K562 (cell line): ENCODE data around the gene CDC42EP1. TPM values are rescaled to one million over a fixed set of nuclear protein-coding genes. Genes with fewer than 3 reads are reported as not detected.

Source experiments
- ATAC-seq: fragments of 200-7000 bp; cut with Tn5 transposase; 3 replicates; pipeline ENCODE4 v1.9.1; 2020; ENCODE audit warnings: moderate library complexity
- BruUV-seq: library from RNA; stranded (reverse); fragments of 400-500 nt; replicated peaks from 2 replicates; lab custom pipeline; 2021; lab: Mats Ljungman, UMichigan
- CTCF ChIA-PET: fragments of 300-600 bp; formaldehyde crosslinking; extraction: SDS; loops from one replicate; lab custom pipeline; 2021; ENCODE audit warnings: low intra/inter-chr PET ratio; lab: Yijun Ruan, JAX
- POLR2A ChIA-PET: fragments of 300-600, 350-650 bp; sonication (Branson Sonifier 250); formaldehyde crosslinking; extraction: SDS; loops from one replicate; lab custom pipeline; 2021; ENCODE audit warnings: antibody characterized with exemption, inconsistent platforms; lab: Yijun Ruan, JAX
- DNase-seq, 4 experiments: peaks; one replicate each; pipeline versions ENCODE4 v3.0.0 to v3.0.0-alpha.2; 2011 to 2018; ENCODE audit warnings: low spot score in 3 of 4, mixed read lengths in 3 of 4; ENCODE audit errors: extremely low read depth in 1 of 4
- FAIRE-seq: peaks from 2 replicates; lab custom pipeline; 2011; peaks lifted over from hg19 to GRCh38; lab: Jason Lieb, UNC
- H2AFZ ChIP-seq: 2 replicates; pipeline ENCODE4 v1.6.0; 2011; ENCODE audit warnings: low read depth, low read length, control low read depth, inconsistent platforms
- H3K27ac ChIP-seq: fragments of 200-600 bp; 3 replicates; pipeline ENCODE4 v1.8.0; 2011; ENCODE audit warnings: low read depth, mild to moderate bottlenecking, control low read depth, inconsistent platforms, low read length, moderate library complexity, mixed read lengths; ENCODE audit errors: extremely low read depth
- H3K27me3 ChIP-seq, 2 experiments: fragments of 300-600 bp in 1 of 2; 2 replicates in 1 of 2; 3 replicates in 1 of 2; pipeline versions ENCODE4 v1.6.0 to v1.8.0; 2011; ENCODE audit warnings: inconsistent platforms in 2 of 2, low read length in 2 of 2, mild to moderate bottlenecking in 1 of 2, mixed read lengths in 1 of 2, moderate library complexity in 1 of 2; ENCODE audit not compliant: control insufficient read depth in 2 of 2, insufficient read depth in 2 of 2
- H3K36me3 ChIP-seq: fragments of 300-600 bp; 3 replicates; pipeline ENCODE4 v1.8.0; 2011; ENCODE audit warnings: mild to moderate bottlenecking, low read length, inconsistent platforms; ENCODE audit not compliant: control insufficient read depth, insufficient read depth
- H3K4me1 ChIP-seq, 2 experiments: fragments of 200-600 bp in 1 of 2; replicated peaks in 1 of 2; 2 replicates in 1 of 2; 3 replicates in 1 of 2; pipeline versions ENCODE4 v1.5.1 to v1.8.0; 2011; ENCODE audit warnings: inconsistent platforms in 2 of 2, low read length in 2 of 2, mild to moderate bottlenecking in 1 of 2, mixed read lengths in 1 of 2, moderate library complexity in 1 of 2; ENCODE audit not compliant: control insufficient read depth in 2 of 2, insufficient read depth in 2 of 2
- H3K4me2 ChIP-seq: 2 replicates; pipeline ENCODE4 v1.6.1; 2011; ENCODE audit warnings: low read length, control low read depth, inconsistent platforms, mixed read lengths; ENCODE audit not compliant: insufficient read depth
- H3K4me3 ChIP-seq: fragments of 200-600 bp; sonication (generic), shearing (Covaris generic); 2 replicates; pipeline ENCODE4 v1.5.1; 2016; ENCODE audit warnings: control low read depth, inconsistent platforms
- H3K79me2 ChIP-seq: fragments of 200-600 bp; 3 replicates; pipeline ENCODE4 v1.8.0; 2011; ENCODE audit warnings: low read length, inconsistent platforms; ENCODE audit not compliant: control insufficient read depth, insufficient read depth
- H3K9ac ChIP-seq, 2 experiments: 2 replicates each; pipeline versions ENCODE4 v1.6.0 to v1.6.1; 2011; ENCODE audit warnings: low read depth in 2 of 2, low read length in 2 of 2, control low read depth in 1 of 2, inconsistent platforms in 1 of 2, mild to moderate bottlenecking in 1 of 2, mixed read lengths in 1 of 2; ENCODE audit not compliant: insufficient read depth in 1 of 2
- H3K9me1 ChIP-seq: one replicate; pipeline ENCODE4 v1.6.0; 2011; ENCODE audit warnings: inconsistent platforms, mild to moderate bottlenecking, low read length, moderate library complexity; ENCODE audit not compliant: control insufficient read depth, insufficient read depth
- H3K9me3 ChIP-seq: replicated peaks from 2 replicates; pipeline ENCODE4 v1.5.1; 2011; ENCODE audit warnings: low read depth, low read length, inconsistent platforms; ENCODE audit not compliant: control insufficient read depth, insufficient read depth
- H4K20me1 ChIP-seq: replicated peaks from 2 replicates; pipeline ENCODE4 v1.6.1; 2011; ENCODE audit warnings: low read length, inconsistent platforms, mixed read lengths; ENCODE audit not compliant: control insufficient read depth, insufficient read depth
- BACH1 ChIP-seq: fragments of 200-800 bp; sonication (Bioruptor generic); IDR thresholded peaks from 2 replicates; pipeline ENCODE4 v1.6.1; 2016; ENCODE audit warnings: missing genetic modification characterization, missing compliant biosample characterization
- BDP1 ChIP-seq: IDR thresholded peaks from 3 replicates; pipeline ENCODE4 v1.6.1; 2011; ENCODE audit not compliant: insufficient read length, insufficient read depth
- BRD9 ChIP-seq: fragments of 450-650 bp; IDR thresholded peaks from 2 replicates; pipeline ENCODE4 v1.6.1; 2018; ENCODE audit warnings: low read depth; ENCODE audit not compliant: partially characterized antibody
- CHD4 ChIP-seq: fragments of 200-600 bp; sonication (generic); IDR thresholded peaks from 3 replicates; pipeline ENCODE4 v1.6.1; 2012; ENCODE audit warnings: low read depth, mild to moderate bottlenecking, mixed read lengths, low read length, inconsistent platforms; ENCODE audit not compliant: insufficient read depth, insufficient replicate concordance, poor library complexity, severe bottlenecking
- COPS2 ChIP-seq: fragments of 450-650 bp; conservative IDR thresholded peaks from 2 replicates; pipeline ENCODE4 v1.6.1; 2016; ENCODE audit warnings: mild to moderate bottlenecking, moderate library complexity
- KDM1A ChIP-seq, 2 experiments: fragments of 450-650 bp; IDR thresholded peaks; 2 replicates each; pipeline ENCODE4 v1.6.1; 2016; ENCODE audit warnings: mild to moderate bottlenecking in 2 of 2
- RFX5 ChIP-seq: IDR thresholded peaks from 2 replicates; pipeline ENCODE4 v1.6.1; 2011; ENCODE audit warnings: low read depth, mild to moderate bottlenecking, improper control_type of control experiment, low read length
- SMAD2 ChIP-seq: fragments of 150-350 bp; IDR thresholded peaks from 2 replicates; pipeline ENCODE4 v1.6.1; 2014; ENCODE audit warnings: low read depth, mild to moderate bottlenecking, low read length
- SMARCA5 ChIP-seq: fragments of 450-650 bp; IDR thresholded peaks from 2 replicates; pipeline ENCODE4 v1.6.1; 2016
- THRAP3 ChIP-seq: fragments of 450-650 bp; IDR thresholded peaks from 2 replicates; pipeline ENCODE4 v1.6.1; 2016; ENCODE audit warnings: mild to moderate bottlenecking, inconsistent platforms, borderline replicate concordance
- ZKSCAN3 ChIP-seq: fragments of 250-450 bp; sonication (Bioruptor Pico); IDR thresholded peaks from 2 replicates; pipeline ENCODE4 v1.4.0; 2020
- ZNF134 ChIP-seq: fragments of 250-450 bp; sonication (Bioruptor Pico); conservative IDR thresholded peaks from 2 replicates; pipeline ENCODE4 v1.4.0; 2020
- ZNF785 ChIP-seq: fragments of 250-450 bp; sonication (Bioruptor Pico); IDR thresholded peaks from 2 replicates; pipeline ENCODE4 v1.4.0; 2020; ENCODE audit warnings: mild to moderate bottlenecking
- ZSCAN29 ChIP-seq: fragments of 450-650 bp; IDR thresholded peaks from 2 replicates; pipeline ENCODE4 v1.6.1; 2017
- WGBS: fragments of 100-300 bp; shearing (Covaris generic); methylation state at CpG from one replicate; pipeline ENCODE4 v1.1.6; 2016; ENCODE audit warnings: low coverage, mixed read lengths; ENCODE audit not compliant: insufficient coverage; ENCODE audit errors: missing lambda C conversion rate; 5-methylcytosine and 5-hydroxymethylcytosine counted together
- in situ Hi-C: fragments of 300-500 bp; cut with MboI; formaldehyde crosslinking; loops from 4 replicates; pipeline ENCODE4 v1.15.0; 2018; ENCODE audit warnings: inconsistent platforms, mixed read lengths
- intact Hi-C: fragments of 100-400 bp; cut with micrococcal nuclease; formaldehyde crosslinking; loops from 2 replicates; pipeline ENCODE4 v1.14.2; 2022
- polyA plus RNA-seq, 8 experiments: library from polyadenylated mRNA; depleted of rRNA in 4 of 8; stranded (reverse) in 5 of 8; unstranded in 3 of 8; fragments of >200 nt; fragmentation: Nextera tagmentation in 2 of 8; fragmentation: Illumina TruSeq in 1 of 8; extraction: Ambion mirVana in 2 of 8; extraction: Trizol in 1 of 8; gene quantifications; 2 replicates each; pipeline versions ENCODE4 v1.2.1 to v1.2.3, GENCODE V29; 2011 to 2014; ENCODE audit warnings: inconsistent platforms in 1 of 8, missing spikeins in 1 of 8
- total RNA-seq, 7 experiments: library from RNA; depleted of rRNA in 6 of 7; stranded (reverse); fragments of >200 nt in 6 of 7; fragmentation: Illumina TruSeq in 2 of 7; extraction: Trizol in 2 of 7; gene quantifications; 2 replicates each; pipeline versions ENCODE4 v1.2.1 to v1.2.3, GENCODE V29; 2011 to 2021; ENCODE audit warnings: low replicate concordance in 1 of 7
- TF ChIP-seq, protein P1 (sequence below): fragments of 450-650 bp; IDR thresholded peaks from 2 replicates; pipeline ENCODE4 v1.6.1; 2017; ENCODE audit warnings: antibody characterized with exemption, mild to moderate bottlenecking

Gene CDC42EP1
- total and polyA plus RNA-seq, 9 of the 15 experiments (the other 6 are each of a cell fraction or from before 2014, with no cell fraction given) = 0.67 to 70.2 (median 7.3) TPM

GRCh38 chr22:37511395-37512104 lies 48.7 kb upstream of the CDC42EP1 start (continued):
- TF ChIP-seq RFX5 = no peak
- TF ChIP-seq CHD4 = peak; percentile 44
- no peak for TF ChIP-seq BACH1 (tag)
- peak in 1 of 2 experiments; percentile 69; a peak in 3 of 4 replicates for TF ChIP-seq KDM1A (IDR thresholded peaks at IDR 0.05)
- no peak for TF ChIP-seq THRAP3
- no peak for TF ChIP-seq SMAD2
- no peak for TF ChIP-seq ZKSCAN3 (CRISPR knock-in tag)
- TF ChIP-seq ZNF785 (CRISPR knock-in tag) = no peak
- no peak for TF ChIP-seq ZNF134
- TF ChIP-seq SMARCA5 = peak; percentile 48; the same call in 1 of the 2 replicates
- no peak for TF ChIP-seq COPS2

DNA sequence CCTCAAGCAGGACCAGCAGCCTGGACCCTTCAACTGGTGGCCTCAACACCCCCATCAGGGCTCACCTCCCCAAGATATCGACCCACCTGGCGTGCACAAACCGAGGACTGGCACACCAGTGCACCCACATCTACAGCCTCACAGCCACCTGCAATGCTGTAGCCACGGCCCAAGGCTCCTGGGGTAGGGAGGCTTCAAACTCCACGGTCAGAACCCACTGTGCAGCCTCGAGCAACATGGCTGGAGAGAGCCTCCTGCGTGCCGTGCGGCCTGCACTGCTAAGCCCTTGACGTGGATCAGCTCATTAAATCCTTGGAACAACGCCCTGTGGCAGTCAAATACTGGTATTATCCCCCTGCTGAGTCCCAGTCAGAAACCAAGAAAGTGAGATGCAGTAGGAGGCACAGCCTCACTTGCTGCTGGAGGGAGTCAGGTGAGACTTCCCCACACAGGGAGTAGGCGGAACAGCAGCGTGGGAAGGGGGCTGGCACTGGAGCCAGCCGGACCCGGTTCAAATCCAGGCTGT lies 45.7 kb upstream of the CDC42EP1 start:
- Histone ChIP-seq H3K9me3 (no peaks in the 10 kb centered on the region), H3K4me3 (no peak overlapping the region), H4K20me1 (no peaks in the 10 kb centered on the region), H3K27ac (no peak overlapping the region), H3K9me1 (no peaks in the 10 kb centered on the region), H2AFZ (no peak overlapping the region), H3K4me1 (peaks cover 19 to 34% of the 10 kb centered on the region in 2 experiments), H3K27me3 (no peaks in the 10 kb centered on the region), H3K79me2 (no peaks in the 10 kb centered on the region; the same call in 2 of the 3 replicates), H3K36me3 (peaks cover 11% of the 10 kb centered on the region; the same call in 2 of the 3 replicates), H3K9ac (0 out of 4 replicates have a peak overlapping the region, but pooled peaks of 1 of the 2 experiments have one; percentile 9), H3K4me2 (no peak overlapping the region)
- in situ Hi-C loops = no loop called here
- no TSS peak for BruUV-seq
- no peak for TF ChIP-seq BDP1
- no peak for TF ChIP-seq BRD9
- TF ChIP-seq, protein P1, sequence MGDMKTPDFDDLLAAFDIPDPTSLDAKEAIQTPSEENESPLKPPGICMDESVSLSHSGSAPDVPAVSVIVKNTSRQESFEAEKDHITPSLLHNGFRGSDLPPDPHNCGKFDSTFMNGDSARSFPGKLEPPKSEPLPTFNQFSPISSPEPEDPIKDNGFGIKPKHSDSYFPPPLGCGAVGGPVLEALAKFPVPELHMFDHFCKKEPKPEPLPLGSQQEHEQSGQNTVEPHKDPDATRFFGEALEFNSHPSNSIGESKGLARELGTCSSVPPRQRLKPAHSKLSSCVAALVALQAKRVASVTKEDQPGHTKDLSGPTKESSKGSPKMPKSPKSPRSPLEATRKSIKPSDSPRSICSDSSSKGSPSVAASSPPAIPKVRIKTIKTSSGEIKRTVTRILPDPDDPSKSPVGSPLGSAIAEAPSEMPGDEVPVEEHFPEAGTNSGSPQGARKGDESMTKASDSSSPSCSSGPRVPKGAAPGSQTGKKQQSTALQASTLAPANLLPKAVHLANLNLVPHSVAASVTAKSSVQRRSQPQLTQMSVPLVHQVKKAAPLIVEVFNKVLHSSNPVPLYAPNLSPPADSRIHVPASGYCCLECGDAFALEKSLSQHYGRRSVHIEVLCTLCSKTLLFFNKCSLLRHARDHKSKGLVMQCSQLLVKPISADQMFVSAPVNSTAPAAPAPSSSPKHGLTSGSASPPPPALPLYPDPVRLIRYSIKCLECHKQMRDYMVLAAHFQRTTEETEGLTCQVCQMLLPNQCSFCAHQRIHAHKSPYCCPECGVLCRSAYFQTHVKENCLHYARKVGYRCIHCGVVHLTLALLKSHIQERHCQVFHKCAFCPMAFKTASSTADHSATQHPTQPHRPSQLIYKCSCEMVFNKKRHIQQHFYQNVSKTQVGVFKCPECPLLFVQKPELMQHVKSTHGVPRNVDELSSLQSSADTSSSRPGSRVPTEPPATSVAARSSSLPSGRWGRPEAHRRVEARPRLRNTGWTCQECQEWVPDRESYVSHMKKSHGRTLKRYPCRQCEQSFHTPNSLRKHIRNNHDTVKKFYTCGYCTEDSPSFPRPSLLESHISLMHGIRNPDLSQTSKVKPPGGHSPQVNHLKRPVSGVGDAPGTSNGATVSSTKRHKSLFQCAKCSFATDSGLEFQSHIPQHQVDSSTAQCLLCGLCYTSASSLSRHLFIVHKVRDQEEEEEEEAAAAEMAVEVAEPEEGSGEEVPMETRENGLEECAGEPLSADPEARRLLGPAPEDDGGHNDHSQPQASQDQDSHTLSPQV = no peak
- no peak for TF ChIP-seq ZSCAN29
- WGBS = 61% methylated on average over 15 of the region's 15 CpGs
- no peak for DNase-seq
- POLR2A ChIA-PET = no interaction called here
- ATAC-seq = no peak
- no peak for FAIRE-seq
- CTCF ChIA-PET = no interaction called here
- intact Hi-C loops = no loop called here
